ENCODE measurements around the gene IFT122. TPM values are rescaled to one million over a fixed set of nuclear protein-coding genes. Genes with fewer than 3 reads are reported as not detected.
"Not testable (repeated sequence)": the region's sequence is repeated elsewhere in the genome, so short reads cannot be mapped to it uniquely, and the experiment has no call there.

IFT122 gene
- polyA plus RNA-seq, 1 donor from 2014 or later, result 4.5 TPM

- Mint-ChIP-seq H3K4me3 (no peak overlapping the region), H3K36me3 (peaks cover 9% of the 10 kb centered on the region), H3K9me3 (no peaks in the 10 kb centered on the region), H3K27ac (peak overlapping the region in 1 of 3 donors; percentile 28), H3K27me3 (no peaks in the 10 kb centered on the region), H3K4me1 (peaks cover 0 to 3% (median 1%) of the 10 kb centered on the region in 3 donors)
Measured at GRCh38 chr3:129462361-129462968, 22.4 kb downstream of the IFT122 start.

GRCh38 chr3:129463094-129463493 is 23.1 kb downstream of the IFT122 start:
- peak overlapping the region in 1 of 3 donors; percentile 4 for H3K27ac Mint-ChIP-seq
- no peaks in the 10 kb centered on the region for H3K9me3 Mint-ChIP-seq
- H3K4me1 Mint-ChIP-seq, result peaks cover 0 to 3% (median 1%) of the 10 kb centered on the region in 3 donors
- H3K36me3 Mint-ChIP-seq, result peaks cover 9% of the 10 kb centered on the region
- no peaks in the 10 kb centered on the region for H3K27me3 Mint-ChIP-seq
- H3K4me3 Mint-ChIP-seq, result no peak overlapping the region

GRCh38 chr3:129463716-129464115 is 23.7 kb downstream of the IFT122 start:
- no peaks in the 10 kb centered on the region for H3K27me3 Mint-ChIP-seq
- H3K9me3 Mint-ChIP-seq, result no peaks in the 10 kb centered on the region
- H3K36me3 Mint-ChIP-seq, result peaks cover 8% of the 10 kb centered on the region
- no peak overlapping the region for H3K27ac Mint-ChIP-seq
- H3K4me3 Mint-ChIP-seq, result no peak overlapping the region
- peaks cover 0 to 3% (median 1%) of the 10 kb centered on the region in 3 donors for H3K4me1 Mint-ChIP-seq

- Mint-ChIP-seq H3K27me3 (no peaks in the 10 kb centered on the region), H3K9me3 (no peaks in the 10 kb centered on the region), H3K4me3 (no peak overlapping the region), H3K27ac (no peak overlapping the region), H3K36me3 (peaks cover 9% of the 10 kb centered on the region), H3K4me1 (peaks cover 0 to 3% (median 0%) of the 10 kb centered on the region in 3 donors)
Measured at GRCh38 chr3:129467932-129468331, 27.9 kb downstream of the IFT122 start.

GRCh38 chr3:129469026-129469425 is 29.0 kb downstream of the IFT122 start:
- Mint-ChIP-seq H3K27me3 (no peaks in the 10 kb centered on the region), H3K4me3 (no peak overlapping the region), H3K27ac (no peak overlapping the region), H3K4me1 (peaks cover 0 to 3% (median 0%) of the 10 kb centered on the region in 3 donors), H3K36me3 (peaks cover 10% of the 10 kb centered on the region), H3K9me3 (no peaks in the 10 kb centered on the region)

- no peaks in the 10 kb centered on the region for H3K9me3 Mint-ChIP-seq
Measured at GRCh38 chr3:129470861-129471260, 30.8 kb downstream of the IFT122 start.

GRCh38 chr3:129473067-129473768 is 33.2 kb downstream of the IFT122 start:
- H3K27me3 Mint-ChIP-seq, result no peaks in the 10 kb centered on the region
- H3K4me1 Mint-ChIP-seq, result peaks cover 0 to 3% (median 0%) of the 10 kb centered on the region in 3 donors
- H3K4me3 Mint-ChIP-seq, result no peak overlapping the region
- H3K27ac Mint-ChIP-seq, result no peak overlapping the region
- no peaks in the 10 kb centered on the region for H3K9me3 Mint-ChIP-seq
- H3K36me3 Mint-ChIP-seq, result peaks cover 15% of the 10 kb centered on the region

More at GRCh38 chr3:129470861-129471260, 30.8 kb downstream of the IFT122 start:
- Mint-ChIP-seq H3K27ac (peak overlapping the region in 1 of 3 donors; percentile 61), H3K4me3 (no peak overlapping the region), H3K27me3 (no peaks in the 10 kb centered on the region), H3K4me1 (peaks cover 0 to 3% (median 0%) of the 10 kb centered on the region in 3 donors), H3K36me3 (peaks cover 12% of the 10 kb centered on the region)

GRCh38 chr3:129473769-129474152 is 33.7 kb downstream of the IFT122 start:
- no peak overlapping the region for H3K4me3 Mint-ChIP-seq
- no peaks in the 10 kb centered on the region for H3K9me3 Mint-ChIP-seq
- peaks cover 19% of the 10 kb centered on the region for H3K36me3 Mint-ChIP-seq
- no peak overlapping the region for H3K27ac Mint-ChIP-seq
- peaks cover 0 to 3% (median 0%) of the 10 kb centered on the region in 3 donors for H3K4me1 Mint-ChIP-seq
- no peaks in the 10 kb centered on the region for H3K27me3 Mint-ChIP-seq

- Mint-ChIP-seq H3K27me3 (no peaks in the 10 kb centered on the region), H3K27ac (peak overlapping the region in 1 of 3 donors; percentile 45), H3K4me3 (no peak overlapping the region), H3K4me1 (no peaks in the 10 kb centered on the region), H3K9me3 (no peaks in the 10 kb centered on the region), H3K36me3 (peaks cover 23% of the 10 kb centered on the region)
Measured at GRCh38 chr3:129474984-129475804, 35.2 kb downstream of the IFT122 start.

DNA sequence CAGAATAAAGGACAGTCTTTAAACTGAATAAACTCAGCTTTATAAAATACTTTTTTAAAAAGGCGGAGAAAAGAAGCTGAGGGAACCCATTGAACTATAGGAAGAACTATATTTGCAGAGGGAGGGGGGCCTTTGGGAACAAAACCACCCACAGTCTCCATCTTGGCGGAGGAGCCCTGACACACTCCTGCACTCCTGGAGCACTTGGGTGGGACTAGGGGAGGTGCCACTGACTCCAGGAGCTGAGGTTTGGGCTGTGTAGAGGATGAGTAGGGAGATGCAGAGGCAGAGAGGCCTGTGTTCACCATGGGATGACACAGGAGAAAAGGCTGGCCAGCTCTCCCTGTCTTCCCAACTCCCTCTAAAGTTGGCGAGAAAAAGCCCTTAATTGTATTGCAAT is 35.8 kb downstream of the IFT122 start:
- H3K4me3 Mint-ChIP-seq, result peak overlapping the region in 1 of 4 donors; percentile 43
- H3K27ac Mint-ChIP-seq, result peak overlapping the region in 1 of 3 donors; percentile 45
- H3K9me3 Mint-ChIP-seq, result no peaks in the 10 kb centered on the region
- no peaks in the 10 kb centered on the region for H3K27me3 Mint-ChIP-seq
- peaks cover 23% of the 10 kb centered on the region for H3K36me3 Mint-ChIP-seq
- no peaks in the 10 kb centered on the region for H3K4me1 Mint-ChIP-seq

DNA sequence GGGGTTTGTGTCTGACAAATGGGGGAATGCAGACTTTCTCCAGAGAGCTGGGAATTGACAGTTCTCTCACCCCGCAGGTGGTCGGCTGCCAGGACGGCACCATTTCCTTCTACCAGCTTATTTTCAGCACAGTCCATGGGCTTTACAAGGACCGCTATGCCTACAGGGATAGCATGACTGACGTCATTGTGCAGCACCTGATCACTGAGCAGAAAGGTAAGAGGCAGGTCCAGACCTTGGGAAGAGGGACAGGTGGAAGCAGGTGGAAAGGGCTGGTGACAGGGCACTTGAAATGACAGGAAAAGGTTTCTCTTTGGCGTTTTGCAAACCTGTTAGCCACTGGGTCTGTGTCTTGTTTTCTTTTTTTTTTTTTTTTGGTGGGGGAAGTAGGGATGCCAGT is 36.6 kb downstream of the IFT122 start:
- Mint-ChIP-seq H3K27ac (no peak overlapping the region), H3K4me1 (no peaks in the 10 kb centered on the region), H3K27me3 (no peaks in the 10 kb centered on the region), H3K4me3 (no peak overlapping the region), H3K36me3 (peaks cover 23% of the 10 kb centered on the region), H3K9me3 (no peaks in the 10 kb centered on the region)

DNA sequence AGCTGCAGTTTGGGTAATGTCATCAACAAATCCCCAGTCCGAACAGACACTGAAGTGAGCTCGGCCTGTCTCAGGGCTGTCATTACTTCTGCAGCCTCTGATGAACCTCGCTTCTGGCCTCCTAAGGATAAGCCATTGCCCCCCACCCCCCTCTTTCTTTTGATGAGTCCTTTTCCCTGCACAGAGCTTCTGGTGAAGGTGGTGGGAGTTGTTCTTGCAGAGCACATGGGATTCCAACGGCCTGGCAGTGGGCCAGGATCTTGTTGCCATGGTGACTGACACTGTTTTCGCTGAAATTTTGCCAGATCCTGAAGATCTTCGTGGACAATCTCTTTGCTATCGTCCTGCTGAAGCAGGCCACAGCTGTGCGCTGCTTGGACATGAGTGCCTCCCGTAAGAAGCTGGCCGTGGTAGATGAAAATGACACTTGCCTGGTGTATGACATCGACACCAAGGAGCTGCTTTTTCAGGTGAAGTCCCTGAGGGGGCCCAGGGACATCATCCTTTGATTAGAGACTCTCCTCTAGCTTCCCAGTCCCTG is 41.3 kb downstream of the IFT122 start:
- H3K9me3 Mint-ChIP-seq, H3K27me3 Mint-ChIP-seq, H3K4me1 Mint-ChIP-seq, H3K27ac Mint-ChIP-seq, H3K4me3 Mint-ChIP-seq: not testable (repeated sequence)
- peaks cover 15% of the 10 kb centered on the region for H3K36me3 Mint-ChIP-seq

GRCh38 chr3:129481766-129482332 is 41.8 kb downstream of the IFT122 start:
- Mint-ChIP-seq H3K27ac (peak overlapping the region in 1 of 3 donors; percentile 87), H3K4me1 (no peaks in the 10 kb centered on the region), H3K27me3 (no peaks in the 10 kb centered on the region), H3K9me3 (no peaks in the 10 kb centered on the region), H3K36me3 (peaks cover 12% of the 10 kb centered on the region), H3K4me3 (no peak overlapping the region)

DNA sequence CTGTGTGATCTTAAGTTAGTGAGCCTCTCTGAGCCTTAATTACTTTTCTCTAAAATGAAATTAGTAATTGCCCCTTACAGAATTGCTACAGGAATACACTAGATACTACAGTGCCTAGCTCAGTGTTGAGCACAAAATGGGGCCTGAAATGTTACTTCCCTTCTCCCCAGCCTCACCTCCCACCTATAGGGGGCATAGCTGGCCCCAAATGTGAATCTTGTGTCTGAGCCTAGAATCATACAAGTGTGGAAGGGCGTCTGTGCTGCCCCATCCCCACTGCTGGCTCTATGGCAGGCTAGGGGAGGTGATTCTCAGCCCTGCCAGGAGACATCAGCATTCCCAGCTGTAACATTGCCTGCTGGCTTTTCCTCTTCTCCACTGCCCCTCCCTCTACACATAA is 42.7 kb downstream of the IFT122 start:
- Mint-ChIP-seq H3K4me1 (no peaks in the 10 kb centered on the region), H3K9me3 (no peaks in the 10 kb centered on the region), H3K27ac (no peak overlapping the region), H3K4me3 (no peak overlapping the region), H3K27me3 (no peaks in the 10 kb centered on the region), H3K36me3 (peaks cover 10% of the 10 kb centered on the region)

DNA sequence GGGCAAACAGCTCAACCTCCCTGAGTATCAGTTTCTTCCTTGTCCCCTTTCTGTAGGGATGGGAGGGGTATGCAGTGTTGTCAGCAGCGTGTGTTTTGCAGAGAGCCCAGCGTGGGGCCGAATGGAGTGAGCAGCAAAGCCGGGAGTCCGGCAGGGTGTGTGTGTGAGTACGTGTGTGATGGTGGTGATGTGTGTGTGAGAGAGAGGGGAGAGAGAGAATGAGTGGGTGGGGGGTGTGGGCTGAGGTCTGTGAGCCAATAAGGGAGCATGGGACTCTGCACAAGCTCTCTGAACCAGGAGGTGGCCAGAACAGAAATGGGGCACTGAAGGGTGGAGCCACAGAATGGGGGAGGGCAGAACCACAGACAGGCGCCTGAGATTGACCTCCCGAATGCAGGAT is 43.8 kb downstream of the IFT122 start:
- Mint-ChIP-seq H3K36me3 (peaks cover 5% of the 10 kb centered on the region), H3K4me3 (no peak overlapping the region), H3K27ac (no peak overlapping the region)

More for the DNA sequence above, 43.8 kb downstream of the IFT122 start:
- H3K4me1 Mint-ChIP-seq, result no peaks in the 10 kb centered on the region
- no peaks in the 10 kb centered on the region for H3K27me3 Mint-ChIP-seq
- no peaks in the 10 kb centered on the region for H3K9me3 Mint-ChIP-seq

All from IgD-negative memory B cell (primary cell).